Measurements from ENCODE around the gene EED.
A peak's percentile ranks its signal among the peaks of the same experiment; 100 is the strongest.
"Not testable (repeated sequence)": the region's sequence is repeated elsewhere in the genome, so short reads cannot be mapped to it uniquely, and the experiment has no call there.

Gene EED

GRCh38 chr11:86278226-86278625, 33.7 kb downstream of the EED start:
- TF ChIP-seq CTCF (IDR thresholded peaks at IDR 0.05; ENCODE audit: low read depth, low read length) = no peak
- no peak for DNase-seq (ENCODE audit: extremely low read depth, low read depth)

GRCh38 chr11:86279747-86280146, 35.2 kb downstream of the EED start:
- no peak for TF ChIP-seq CTCF (IDR thresholded peaks at IDR 0.05; ENCODE audit: low read depth, low read length)
- no peak for DNase-seq (ENCODE audit: extremely low read depth, low read depth)

GRCh38 chr11:86287468-86287796, 42.9 kb downstream of the EED start:
- no peak for DNase-seq (ENCODE audit: extremely low read depth, low read depth)
- TF ChIP-seq CTCF (IDR thresholded peaks at IDR 0.05; ENCODE audit: low read depth, low read length) = no peak

GRCh38 chr11:86288776-86289507, 44.4 kb downstream of the EED start:
- no peak for DNase-seq (ENCODE audit: extremely low read depth, low read depth)
- TF ChIP-seq CTCF (IDR thresholded peaks at IDR 0.05; ENCODE audit: low read depth, low read length) = no peak

GRCh38 chr11:86289508-86290280, 45.1 kb downstream of the EED start:
- not testable (repeated sequence) for DNase-seq (ENCODE audit: extremely low read depth, low read depth)

GRCh38 chr11:86291466-86292262, 47.1 kb downstream of the EED start:
- DNase-seq (ENCODE audit: extremely low read depth, low read depth) = no peak
- peak; percentile 62 for TF ChIP-seq CTCF (IDR thresholded peaks at IDR 0.05; ENCODE audit: low read depth, low read length)

- no peak for DNase-seq (ENCODE audit: extremely low read depth, low read depth)
- no peak for TF ChIP-seq CTCF (IDR thresholded peaks at IDR 0.05; ENCODE audit: low read depth, low read length)
Measured at GRCh38 chr11:86292912-86293616, 48.5 kb downstream of the EED start.
